ENCODE results near the gene KLK2.

The KLK2 gene

DNA sequence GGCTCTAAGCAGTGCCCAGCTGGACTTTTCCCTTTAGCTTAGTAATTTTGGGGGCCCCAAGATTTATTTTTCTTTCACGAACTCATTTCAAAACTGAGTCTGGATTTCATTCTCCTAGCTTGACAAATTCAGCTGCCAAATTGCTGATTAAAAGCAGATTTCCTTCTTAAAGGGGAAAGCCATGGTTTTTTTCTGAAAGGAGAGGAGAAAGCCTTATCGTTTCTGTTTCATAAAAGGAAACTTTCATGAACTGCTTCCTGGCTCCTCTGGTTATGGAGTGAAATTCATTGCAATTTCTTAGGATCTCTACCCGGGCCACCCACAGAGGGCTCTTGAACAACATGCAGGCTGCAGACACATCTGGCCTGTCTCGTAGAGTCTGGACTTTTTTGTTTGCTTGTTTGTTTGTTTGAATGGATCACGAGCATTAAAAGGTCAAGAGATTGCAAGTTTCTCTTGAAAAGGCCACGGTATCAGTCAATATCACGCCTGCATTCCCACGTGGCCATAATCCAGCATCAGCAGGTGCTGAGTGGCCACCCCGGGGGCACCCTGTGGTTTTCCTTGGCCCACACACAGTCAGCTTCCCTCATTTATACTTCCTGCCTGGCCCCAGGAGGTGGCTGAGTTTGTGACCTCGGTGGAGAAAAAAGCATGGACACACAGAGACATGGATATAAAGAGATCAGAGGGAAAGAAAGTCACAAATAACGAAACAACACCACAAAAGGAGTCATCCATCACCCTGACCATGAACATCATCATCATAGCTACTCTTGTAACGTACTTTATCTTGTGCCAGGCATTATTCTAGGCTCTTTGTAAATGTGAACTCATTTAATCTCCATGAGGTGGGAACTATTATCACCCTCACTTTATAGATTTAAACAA lies 48.4 kb downstream of the KLK2 start:
- DNase-seq (ENCODE audit: low read depth in 1 of 2, low spot score in 1 of 2), result no peak

DNA sequence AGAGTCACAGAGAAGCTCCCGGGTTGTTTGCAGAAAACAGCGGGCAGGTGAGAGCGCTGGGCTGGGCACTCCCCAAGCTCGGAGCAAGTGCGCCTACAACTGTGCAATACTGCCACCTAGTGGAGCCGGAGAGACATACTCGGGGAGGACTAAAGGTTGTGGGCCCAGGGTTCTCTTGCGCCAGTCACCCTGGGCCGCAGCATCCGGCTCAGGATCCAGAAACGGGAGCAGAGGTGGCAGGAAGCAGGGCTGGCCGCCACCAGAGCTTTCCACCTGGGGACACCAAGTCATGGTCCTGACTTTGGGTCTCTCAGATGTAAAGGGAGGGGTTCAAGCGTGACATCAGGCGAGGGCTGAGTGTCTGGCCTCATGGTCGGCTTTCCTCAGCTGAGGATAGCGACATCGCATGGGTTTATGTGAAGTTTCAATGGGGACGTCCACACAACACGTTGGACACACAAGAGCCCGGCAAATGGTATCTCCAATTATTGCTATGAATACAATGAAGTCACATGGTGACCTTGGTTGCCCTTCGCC lies 49.1 kb downstream of the KLK2 start:
- peak; percentile 45 to 84 for DNase-seq (ENCODE audit: low read depth in 1 of 2, low spot score in 1 of 2)

DNA sequence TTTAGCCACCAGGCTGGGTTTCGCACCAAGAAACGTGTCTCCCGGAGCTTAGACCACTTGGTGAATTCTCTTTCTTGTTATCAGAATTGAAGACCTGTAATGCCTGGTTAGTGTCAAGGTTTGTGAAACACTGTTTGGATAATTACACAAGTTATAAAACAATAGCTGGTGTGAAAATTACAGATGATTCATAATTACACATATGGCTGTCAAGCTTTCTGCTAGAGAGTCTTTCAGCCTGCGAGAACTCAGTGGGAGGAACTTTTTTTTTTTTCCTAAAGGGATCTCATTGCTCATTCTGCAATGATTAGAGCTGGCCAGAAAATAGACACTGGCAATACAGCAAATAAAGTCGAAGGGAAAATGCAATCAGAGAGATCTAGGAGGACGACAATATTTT lies 51.3 kb downstream of the KLK2 start:
- no peak for DNase-seq (ENCODE audit: low read depth in 1 of 2, low spot score in 1 of 2)

DNA sequence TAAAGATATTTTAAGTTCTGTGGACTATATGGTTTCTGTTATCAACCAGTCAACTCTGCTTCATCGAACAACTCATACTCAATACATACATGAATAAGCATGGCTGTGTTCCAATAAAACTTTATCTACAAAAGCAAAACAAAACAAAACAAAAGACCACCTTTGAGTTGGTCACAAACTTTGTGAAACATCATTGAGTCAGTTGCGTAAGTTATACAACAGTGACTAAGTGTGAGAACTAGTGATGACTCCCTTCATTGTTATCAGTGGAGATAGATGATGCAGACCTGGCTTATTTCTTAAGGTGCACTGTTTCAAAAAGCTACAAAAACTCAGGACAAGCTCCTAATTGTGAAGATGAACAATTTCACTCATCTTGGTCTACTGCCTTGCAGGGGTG lies 52.5 kb downstream of the KLK2 start:
- no peak for DNase-seq (ENCODE audit: low read depth in 1 of 2, low spot score in 1 of 2)

DNA sequence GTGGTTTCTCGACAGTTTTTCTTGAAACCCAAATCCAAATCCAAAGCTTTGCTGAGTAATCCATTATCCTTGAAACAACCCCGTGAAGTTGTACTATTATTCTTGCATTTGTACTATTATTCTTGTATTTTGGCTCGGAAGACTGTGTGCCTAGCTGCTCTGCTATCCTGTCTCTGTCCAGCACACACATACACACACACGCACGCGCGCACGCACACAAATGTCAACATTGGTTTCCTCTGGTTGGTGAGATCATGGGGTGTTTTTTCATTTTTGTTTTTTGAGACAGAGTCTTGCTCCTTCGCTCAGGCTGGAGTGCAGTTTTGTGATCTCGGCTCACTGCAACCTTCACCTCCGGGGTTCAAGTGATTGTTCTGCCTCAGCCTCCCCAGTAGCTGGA lies 52.9 kb downstream of the KLK2 start:
- DNase-seq (ENCODE audit: low read depth in 1 of 2, low spot score in 1 of 2), result no peak

DNA sequence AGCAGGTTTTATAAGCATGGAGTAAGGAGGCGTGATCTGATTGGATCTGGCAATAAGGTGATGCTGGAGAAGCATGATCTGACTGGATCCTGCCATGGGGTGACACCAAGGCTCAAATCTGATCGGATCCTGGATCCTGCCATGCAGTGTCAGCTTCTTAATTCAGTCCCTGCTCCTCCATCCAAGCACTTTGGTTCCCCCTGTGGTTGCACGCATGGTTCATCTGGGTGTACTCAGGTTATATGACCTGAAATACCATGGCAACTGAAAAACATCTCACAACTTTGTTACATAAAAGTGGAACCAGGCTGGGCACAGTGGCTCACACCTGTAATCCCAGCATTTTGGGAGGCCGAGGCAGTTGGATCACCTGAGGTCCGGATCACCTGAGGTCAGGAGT lies 55.6 kb downstream of the KLK2 start:
- no peak for DNase-seq (ENCODE audit: low read depth in 1 of 2, low spot score in 1 of 2)
